HCT116 (cell line): Measurements from ENCODE around the gene POLD1. TPM values are rescaled to one million over a fixed set of nuclear protein-coding genes. Genes with fewer than 3 reads are reported as not detected.

Source experiments
- ATAC-seq: fragments of 200-7000 bp; cut with Tn5 transposase; 2 replicates; pipeline ENCODE4 v1.9.1; 2020; ENCODE audit warnings: mild to moderate bottlenecking, moderate library complexity
- BruUV-seq: library from RNA; stranded (reverse); fragments of 400-500 nt; replicated peaks from 2 replicates; lab custom pipeline; 2021; lab: Mats Ljungman, UMichigan
- CTCF ChIA-PET: fragments of 300-600 bp; sonication (Branson Sonifier 250); formaldehyde crosslinking; loops from one replicate; lab custom pipeline; 2021; ENCODE audit warnings: antibody characterized with exemption; lab: Charles Lee
- POLR2A ChIA-PET: fragments of 300-600, 350-600 bp; sonication (Branson Sonifier 250); formaldehyde crosslinking; loops from one replicate; lab custom pipeline; 2021; ENCODE audit warnings: antibody characterized with exemption; lab: Charles Lee
- RAD21 ChIA-PET, 2 experiments: fragments of 300-600 bp; sonication (Branson Sonifier 250); formaldehyde crosslinking; loops; one replicate each; lab custom pipeline; 2023; ENCODE audit warnings: low total read pairs in 2 of 2; ENCODE audit not compliant: uncharacterized antibody in 2 of 2, unreplicated experiment in 2 of 2, low non-redundant PET in 1 of 2; lab: Charles Lee
- DNase-seq: peaks from one replicate; pipeline ENCODE4 v3.0.0-alpha.2; 2010; ENCODE audit warnings: low read depth, low spot score
- H2AFZ ChIP-seq: fragments of 200-600 bp; shearing (Covaris generic), sonication (generic); 2 replicates; pipeline ENCODE4 v1.6.1; 2017; ENCODE audit warnings: low read depth, mixed run types, mixed read lengths, antibody characterized with exemption, low read length; ENCODE audit not compliant: poor library complexity, severe bottlenecking
- H3K27ac ChIP-seq: 2 replicates; pipeline ENCODE4 v1.5.1; 2012; ENCODE audit warnings: low read depth, low read length
- H3K27me3 ChIP-seq: fragments of 200-600 bp; sonication (generic); 2 replicates; pipeline ENCODE4 v1.6.1; 2016; ENCODE audit warnings: mixed run types, low read length, mixed read lengths; ENCODE audit not compliant: insufficient read depth
- H3K36me3 ChIP-seq, 2 experiments: fragments of 200-500 bp in 1 of 2; fragments of 200-600 bp in 1 of 2; sonication (Bioruptor generic) in 1 of 2; sonication (generic) in 1 of 2; 2 replicates each; pipeline versions ENCODE4 v1.5.1 to v1.6.1; 2014 to 2016; ENCODE audit warnings: low read length in 2 of 2, inconsistent platforms in 1 of 2, mixed read lengths in 1 of 2, mixed run types in 1 of 2; ENCODE audit not compliant: insufficient read depth in 2 of 2, control insufficient read depth in 1 of 2
- H3K4me1 ChIP-seq, 2 experiments: fragments of 200-600 bp in 1 of 2; sonication (generic) in 1 of 2; 2 replicates each; pipeline versions ENCODE4 v1.5.1 to v1.6.1; 2012 to 2017; ENCODE audit warnings: low read length in 2 of 2, inconsistent platforms in 1 of 2, mild to moderate bottlenecking in 1 of 2, mixed read lengths in 1 of 2, mixed run types in 1 of 2, moderate library complexity in 1 of 2; ENCODE audit not compliant: insufficient read depth in 2 of 2, control insufficient read depth in 1 of 2
- H3K4me2 ChIP-seq: fragments of 200-600 bp; sonication (generic); 2 replicates; pipeline ENCODE4 v1.6.1; 2017; ENCODE audit warnings: mixed run types, low read length, mixed read lengths
- H3K4me3 ChIP-seq, 2 experiments: fragments of 200-600 bp in 1 of 2; sonication (generic) in 1 of 2; replicated peaks in 1 of 2; 2 replicates each; pipeline ENCODE4 v1.5.1; 2011 to 2016; ENCODE audit warnings: low read length in 2 of 2, control low read depth in 1 of 2, low read depth in 1 of 2, mild to moderate bottlenecking in 1 of 2, mixed read lengths in 1 of 2, mixed run types in 1 of 2
- H3K79me2 ChIP-seq: fragments of 200-600 bp; sonication (generic); 2 replicates; pipeline ENCODE4 v1.6.1; 2017; ENCODE audit warnings: mild to moderate bottlenecking, mixed run types, low read length, moderate library complexity, mixed read lengths; ENCODE audit not compliant: insufficient read depth
- H3K9ac ChIP-seq: fragments of 200-600 bp; sonication (generic); 2 replicates; pipeline ENCODE4 v1.6.1; 2016; ENCODE audit warnings: low read length, mixed read lengths
- H3K9me2 ChIP-seq: fragments of 200-600 bp; sonication (generic), shearing (Covaris generic); 2 replicates; pipeline ENCODE4 v1.6.1; 2017; ENCODE audit warnings: mixed run types, mild to moderate bottlenecking, moderate library complexity; ENCODE audit not compliant: insufficient read depth
- H3K9me3 ChIP-seq, 2 experiments: fragments of 200-500 bp in 1 of 2; fragments of 200-600 bp in 1 of 2; sonication (Bioruptor generic) in 1 of 2; sonication (generic) in 1 of 2; 2 replicates each; pipeline ENCODE4 v1.6.1; 2014 to 2017; ENCODE audit warnings: low read length in 2 of 2, mixed read lengths in 2 of 2, inconsistent platforms in 1 of 2, low read depth in 1 of 2, mild to moderate bottlenecking in 1 of 2, mixed run types in 1 of 2, moderate library complexity in 1 of 2; ENCODE audit not compliant: control insufficient read depth in 1 of 2, insufficient read depth in 1 of 2
- H4K20me1 ChIP-seq: fragments of 200-600 bp; sonication (generic), shearing (Covaris generic); 2 replicates; pipeline ENCODE4 v1.6.1; 2017; ENCODE audit warnings: mixed run types, mild to moderate bottlenecking, moderate library complexity; ENCODE audit not compliant: insufficient read depth
- CBX3 ChIP-seq: IDR thresholded peaks from 2 replicates; pipeline ENCODE4 v1.6.1; 2012; ENCODE audit warnings: low read depth
- EGR1 ChIP-seq: IDR thresholded peaks from 2 replicates; pipeline ENCODE4 v1.6.1; 2012; ENCODE audit warnings: low read depth
- ELF1 ChIP-seq: IDR thresholded peaks from 2 replicates; pipeline ENCODE4 v1.6.1; 2012; ENCODE audit warnings: low read depth, borderline replicate concordance
- EZH2 ChIP-seq: fragments of 200-600 bp; sonication (generic); IDR thresholded peaks from 2 replicates; pipeline ENCODE4 v1.6.1; 2017; ENCODE audit warnings: antibody characterized with exemption, mixed run types
- FOSL1 ChIP-seq: IDR thresholded peaks from 2 replicates; pipeline ENCODE4 v1.6.1; 2012; ENCODE audit warnings: low read depth
- POLR2A ChIP-seq: IDR thresholded peaks from 2 replicates; pipeline ENCODE4 v1.7.0; 2011; ENCODE audit warnings: borderline replicate concordance; ENCODE audit not compliant: insufficient read depth, insufficient read length; ENCODE audit errors: extremely low read depth
- POLR2AphosphoS5 ChIP-seq: IDR thresholded peaks from 2 replicates; pipeline ENCODE4 v1.6.1; 2011; ENCODE audit warnings: mild to moderate bottlenecking, low read depth, low read length, moderate library complexity
- SIN3A ChIP-seq: IDR thresholded peaks from 2 replicates; pipeline ENCODE4 v1.6.1; 2012; ENCODE audit warnings: low read depth
- SP1 ChIP-seq: IDR thresholded peaks from 2 replicates; pipeline ENCODE4 v1.6.1; 2012; ENCODE audit warnings: low read depth
- SRF ChIP-seq: IDR thresholded peaks from 2 replicates; pipeline ENCODE4 v1.6.1; 2012; ENCODE audit warnings: low read depth
- TCF7L2 ChIP-seq: IDR thresholded peaks from 2 replicates; pipeline ENCODE4 v1.7.0; 2011; ENCODE audit warnings: borderline replicate concordance, inconsistent platforms; ENCODE audit not compliant: insufficient read depth, insufficient read length; ENCODE audit errors: extremely low read depth
- YY1 ChIP-seq: IDR thresholded peaks from 2 replicates; pipeline ENCODE4 v1.6.1; 2011; ENCODE audit warnings: low read length, low read depth, moderate library complexity, mild to moderate bottlenecking; ENCODE audit not compliant: insufficient replicate concordance; ENCODE audit errors: extremely low read depth
- ZBTB33 ChIP-seq: IDR thresholded peaks from 2 replicates; pipeline ENCODE4 v1.6.1; 2011; ENCODE audit warnings: mild to moderate bottlenecking, low read length, moderate library complexity; ENCODE audit not compliant: insufficient replicate concordance; ENCODE audit errors: extremely low read depth
- ZNF274 ChIP-seq: fragments of 200-500 bp; sonication (Bioruptor generic); IDR thresholded peaks from 2 replicates; pipeline ENCODE4 v1.6.1; 2014; ENCODE audit warnings: mild to moderate bottlenecking, low read depth, low read length, inconsistent platforms
- intact Hi-C: fragments of 100-400 bp; cut with micrococcal nuclease; formaldehyde crosslinking; loops from 2 replicates; pipeline ENCODE4 v1.10.0; 2022
- total RNA-seq: library from RNA; stranded (reverse); gene quantifications from one replicate; pipeline ENCODE4 v1.2.1, GENCODE V29; 2021; ENCODE audit not compliant: unreplicated experiment
- TF ChIP-seq, protein P1 (sequence below): IDR thresholded peaks from 2 replicates; pipeline ENCODE4 v1.6.1; 2012
- TF ChIP-seq, protein P2 (sequence below): IDR thresholded peaks from 2 replicates; pipeline ENCODE4 v1.6.1; 2012; ENCODE audit warnings: low read depth

The POLD1 gene
- total RNA-seq, 1 experiment from 2014 or later = 122 TPM

- Histone ChIP-seq H4K20me1 (no peaks in the 10 kb centered on the region), H3K4me1 (peaks cover 0 to 3% of the 10 kb centered on the region in 2 experiments; a peak in 1 of 4 replicates), H3K27me3 (no peaks in the 10 kb centered on the region), H2AFZ (peak overlapping the region; percentile 63), H3K4me3 (no peak overlapping the region), H3K9me2 (no peaks in the 10 kb centered on the region), H3K27ac (no peak overlapping the region), H3K4me2 (no peak overlapping the region), H3K9me3 (no peaks in the 10 kb centered on the region), H3K79me2 (no peaks in the 10 kb centered on the region), H3K36me3 (no peaks in the 10 kb centered on the region), H3K9ac (no peak overlapping the region)
- POLR2A ChIA-PET = no interaction called here
- TF ChIP-seq TCF7L2 (no peak), SP1 (no peak), POLR2AphosphoS5 (no peak), SIN3A (no peak), SRF (no peak), ELF1 (no peak), ZNF274 (no peak), YY1 (no peak), EZH2 (no peak), FOSL1 (no peak), CBX3 (no peak), POLR2A (no peak), ZBTB33 (no peak), EGR1 (no peak)
- TF ChIP-seq, protein P1, sequence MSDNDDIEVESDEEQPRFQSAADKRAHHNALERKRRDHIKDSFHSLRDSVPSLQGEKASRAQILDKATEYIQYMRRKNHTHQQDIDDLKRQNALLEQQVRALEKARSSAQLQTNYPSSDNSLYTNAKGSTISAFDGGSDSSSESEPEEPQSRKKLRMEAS = no peak
- TF ChIP-seq, protein P2, sequence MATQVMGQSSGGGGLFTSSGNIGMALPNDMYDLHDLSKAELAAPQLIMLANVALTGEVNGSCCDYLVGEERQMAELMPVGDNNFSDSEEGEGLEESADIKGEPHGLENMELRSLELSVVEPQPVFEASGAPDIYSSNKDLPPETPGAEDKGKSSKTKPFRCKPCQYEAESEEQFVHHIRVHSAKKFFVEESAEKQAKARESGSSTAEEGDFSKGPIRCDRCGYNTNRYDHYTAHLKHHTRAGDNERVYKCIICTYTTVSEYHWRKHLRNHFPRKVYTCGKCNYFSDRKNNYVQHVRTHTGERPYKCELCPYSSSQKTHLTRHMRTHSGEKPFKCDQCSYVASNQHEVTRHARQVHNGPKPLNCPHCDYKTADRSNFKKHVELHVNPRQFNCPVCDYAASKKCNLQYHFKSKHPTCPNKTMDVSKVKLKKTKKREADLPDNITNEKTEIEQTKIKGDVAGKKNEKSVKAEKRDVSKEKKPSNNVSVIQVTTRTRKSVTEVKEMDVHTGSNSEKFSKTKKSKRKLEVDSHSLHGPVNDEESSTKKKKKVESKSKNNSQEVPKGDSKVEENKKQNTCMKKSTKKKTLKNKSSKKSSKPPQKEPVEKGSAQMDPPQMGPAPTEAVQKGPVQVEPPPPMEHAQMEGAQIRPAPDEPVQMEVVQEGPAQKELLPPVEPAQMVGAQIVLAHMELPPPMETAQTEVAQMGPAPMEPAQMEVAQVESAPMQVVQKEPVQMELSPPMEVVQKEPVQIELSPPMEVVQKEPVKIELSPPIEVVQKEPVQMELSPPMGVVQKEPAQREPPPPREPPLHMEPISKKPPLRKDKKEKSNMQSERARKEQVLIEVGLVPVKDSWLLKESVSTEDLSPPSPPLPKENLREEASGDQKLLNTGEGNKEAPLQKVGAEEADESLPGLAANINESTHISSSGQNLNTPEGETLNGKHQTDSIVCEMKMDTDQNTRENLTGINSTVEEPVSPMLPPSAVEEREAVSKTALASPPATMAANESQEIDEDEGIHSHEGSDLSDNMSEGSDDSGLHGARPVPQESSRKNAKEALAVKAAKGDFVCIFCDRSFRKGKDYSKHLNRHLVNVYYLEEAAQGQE = no peak
- no TSS peak for BruUV-seq
- ATAC-seq (no peak), DNase-seq (no peak)
- RAD21 ChIA-PET = interaction anchor here in 1 of 2 experiments (1.0 kb wide), 1 partner anchor 27 kb away, joined by 3 read pairs; the partner anchor contains the start of gene KCNC3
- CTCF ChIA-PET = interaction anchor here (0.6 to 1.4 kb wide), 10 partner anchors 10 to 180 kb away, joined by 3 to 10 read pairs (median 6); partner anchors contain the start of genes JOSD2 and KCNC3
- intact Hi-C loops = loop anchor here (2.0 kb wide), 1 partner anchor 104 kb away; no protein-coding TSS in a partner anchor
Observed at GRCh38 chr19:50356691-50357177, 27.4 kb upstream of the POLD1 start.
